ENCODE measurements around the gene HEXD. TPM values are rescaled to one million over a fixed set of nuclear protein-coding genes. Genes with fewer than 3 reads are reported as not detected.
"Not testable (repeated sequence)": the region's sequence is repeated elsewhere in the genome, so short reads cannot be mapped to it uniquely, and the experiment has no call there.

The HEXD gene
- total RNA-seq, 2 experiments from 2014 or later: 21.7 to 26.0 TPM

DNA sequence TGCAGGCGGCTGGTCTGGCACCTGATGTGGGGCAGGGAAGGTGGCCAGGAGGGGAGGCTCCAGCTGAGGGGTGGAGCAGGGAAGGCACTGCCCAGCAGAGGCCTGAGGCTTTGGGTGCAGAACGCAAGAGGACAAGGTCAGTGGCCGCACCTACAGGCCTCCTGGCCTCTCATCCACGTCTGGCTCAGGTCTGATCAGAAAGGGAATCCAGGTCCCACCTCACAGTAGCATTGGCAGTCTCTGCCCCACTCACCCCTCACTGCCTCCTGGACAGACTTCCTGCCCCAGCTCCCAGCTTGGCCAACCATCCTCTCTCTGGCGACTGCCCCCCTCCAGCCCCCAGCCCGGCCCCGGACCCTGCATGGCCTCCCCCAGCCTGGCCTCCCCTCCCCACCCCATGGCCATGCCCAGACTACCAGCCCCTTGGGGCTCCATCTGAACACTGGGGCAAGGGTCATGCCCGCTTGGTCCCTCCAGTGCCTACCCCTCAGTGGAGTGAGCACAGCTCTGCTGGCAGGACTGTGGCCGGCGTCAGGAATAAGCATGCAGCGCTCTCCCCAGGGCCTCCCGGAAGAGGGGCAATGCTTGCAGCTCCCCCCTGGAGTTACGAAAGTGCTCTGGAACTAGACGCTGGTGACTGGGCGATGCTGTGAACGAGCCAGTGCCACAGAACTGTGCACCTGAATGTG is 42.0 kb upstream of the HEXD start:
- no peaks in the 10 kb centered on the region for H3K36me3 Mint-ChIP-seq
- peaks cover 39% of the 10 kb centered on the region for H3K27me3 Mint-ChIP-seq
- no peak overlapping the region for H3K4me3 Mint-ChIP-seq
- DNase-seq: no peak
- POLR2A ChIA-PET: no interaction called here
- H3K27ac Mint-ChIP-seq: no peak overlapping the region
- CTCF ChIA-PET: no interaction called here
- no peaks in the 10 kb centered on the region for H3K9me3 Mint-ChIP-seq
- peaks cover 15% of the 10 kb centered on the region for H3K4me1 Mint-ChIP-seq (ENCODE audit: low read depth)
- intact Hi-C loops (cut with micrococcal nuclease): no loop called here

DNA sequence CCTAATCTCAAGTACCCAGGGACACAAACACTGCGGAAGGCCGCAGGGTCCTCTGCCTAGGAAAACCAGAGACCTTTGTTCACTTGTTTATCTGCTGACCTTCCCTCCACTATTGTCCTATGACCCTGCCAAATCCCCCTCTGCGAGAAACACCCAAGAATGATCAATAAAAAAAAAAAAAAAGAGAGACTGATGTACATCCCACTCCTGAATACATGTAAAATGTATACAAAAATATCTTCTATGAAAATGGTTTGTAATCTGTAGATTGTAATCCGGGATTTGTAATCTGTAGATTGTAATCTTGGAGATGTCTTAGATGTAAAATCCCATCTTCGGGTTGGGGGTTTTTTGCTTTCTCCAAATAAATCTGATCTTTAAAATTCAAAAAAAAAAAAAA is 40.9 kb upstream of the HEXD start:
- H3K9me3 Mint-ChIP-seq; POLR2A ChIA-PET; H3K36me3 Mint-ChIP-seq; H3K4me3 Mint-ChIP-seq; intact Hi-C loops (cut with micrococcal nuclease); H3K27ac Mint-ChIP-seq; DNase-seq: not testable (repeated sequence)
- Mint-ChIP-seq H3K27me3 (peaks cover 43% of the 10 kb centered on the region), H3K4me1 (ENCODE audit: low read depth) (peaks cover 15% of the 10 kb centered on the region)
- CTCF ChIA-PET: interaction anchor here (1.5 kb wide), 1 partner anchor 48 kb away, joined by 3 read pairs; no protein-coding TSS in a partner anchor

DNA sequence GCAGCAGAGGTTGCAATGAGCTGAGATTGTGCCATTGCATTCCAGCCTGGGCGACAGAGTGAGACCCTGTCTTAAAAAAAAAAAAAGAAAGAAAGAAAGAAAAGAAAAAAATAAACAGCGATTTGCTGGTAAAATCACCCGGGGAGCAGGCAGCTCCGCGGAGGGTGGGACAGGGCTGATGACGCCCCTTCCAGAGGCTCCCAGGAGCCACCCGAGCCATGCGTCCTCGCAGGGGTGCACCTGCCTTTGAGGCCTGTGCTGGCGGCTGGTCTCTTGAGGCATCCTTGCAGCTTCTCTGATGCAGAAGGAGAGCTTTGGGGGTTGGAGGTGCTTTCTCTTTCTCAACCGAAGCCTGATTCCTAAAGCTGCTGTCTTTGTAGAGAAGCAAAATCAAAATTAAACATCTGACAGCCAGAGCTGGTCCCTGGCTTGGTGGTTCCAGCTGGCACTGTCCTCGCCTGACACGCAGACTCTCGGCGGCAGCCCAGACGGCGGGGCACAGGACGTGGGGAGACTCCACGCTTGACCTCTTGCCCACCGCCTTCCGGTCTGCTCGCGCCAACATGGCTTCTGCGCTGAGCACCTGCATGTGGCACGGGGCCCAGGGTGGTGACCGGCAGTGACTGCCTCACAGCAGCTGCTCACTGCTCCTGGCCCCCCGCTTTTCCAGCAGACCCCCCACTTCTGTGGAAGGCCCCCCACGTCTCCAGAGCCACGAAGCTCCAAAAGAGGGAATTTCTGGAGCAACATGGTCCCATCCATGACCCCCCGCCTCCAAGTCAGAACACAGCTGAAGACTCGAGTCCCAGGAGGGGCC is 40.0 kb upstream of the HEXD start:
- no peak for DNase-seq
- ChIA-PET CTCF (interaction anchor here (1.5 kb wide), 1 partner anchor 47 kb away, joined by 3 read pairs; no protein-coding TSS in a partner anchor), POLR2A (no interaction called here)
- Mint-ChIP-seq H3K27me3 (peaks cover 35% of the 10 kb centered on the region), H3K4me1 (ENCODE audit: low read depth) (peaks cover 7% of the 10 kb centered on the region), H3K9me3 (no peaks in the 10 kb centered on the region), H3K36me3 (no peaks in the 10 kb centered on the region), H3K27ac (no peak overlapping the region), H3K4me3 (no peak overlapping the region)
- intact Hi-C loops (cut with micrococcal nuclease): no loop called here

DNA sequence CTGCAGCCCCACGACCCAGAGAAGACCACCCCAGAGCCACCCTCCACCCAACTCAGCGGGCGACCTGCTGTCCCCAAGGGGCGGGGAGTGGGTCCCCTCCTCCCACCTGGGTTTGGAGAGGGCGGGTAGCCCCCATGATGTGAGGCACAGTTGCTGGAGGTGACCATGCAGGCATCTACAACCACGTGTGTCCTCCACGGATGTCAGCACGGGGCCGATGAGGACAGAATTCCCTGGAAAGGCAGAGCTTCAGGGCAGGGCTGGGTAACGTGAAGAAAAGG is 39.5 kb upstream of the HEXD start:
- H3K4me3 Mint-ChIP-seq: no peak overlapping the region
- ChIA-PET CTCF (interaction anchor here (1.5 kb wide), 1 partner anchor 46 kb away, joined by 3 read pairs; no protein-coding TSS in a partner anchor), POLR2A (no interaction called here)
- H3K27ac Mint-ChIP-seq: no peak overlapping the region
- intact Hi-C loops (cut with micrococcal nuclease): no loop called here
- peaks cover 7% of the 10 kb centered on the region for H3K4me1 Mint-ChIP-seq (ENCODE audit: low read depth)
- H3K9me3 Mint-ChIP-seq: no peaks in the 10 kb centered on the region
- no peaks in the 10 kb centered on the region for H3K36me3 Mint-ChIP-seq
- no peak for DNase-seq
- H3K27me3 Mint-ChIP-seq: peaks cover 32% of the 10 kb centered on the region

DNA sequence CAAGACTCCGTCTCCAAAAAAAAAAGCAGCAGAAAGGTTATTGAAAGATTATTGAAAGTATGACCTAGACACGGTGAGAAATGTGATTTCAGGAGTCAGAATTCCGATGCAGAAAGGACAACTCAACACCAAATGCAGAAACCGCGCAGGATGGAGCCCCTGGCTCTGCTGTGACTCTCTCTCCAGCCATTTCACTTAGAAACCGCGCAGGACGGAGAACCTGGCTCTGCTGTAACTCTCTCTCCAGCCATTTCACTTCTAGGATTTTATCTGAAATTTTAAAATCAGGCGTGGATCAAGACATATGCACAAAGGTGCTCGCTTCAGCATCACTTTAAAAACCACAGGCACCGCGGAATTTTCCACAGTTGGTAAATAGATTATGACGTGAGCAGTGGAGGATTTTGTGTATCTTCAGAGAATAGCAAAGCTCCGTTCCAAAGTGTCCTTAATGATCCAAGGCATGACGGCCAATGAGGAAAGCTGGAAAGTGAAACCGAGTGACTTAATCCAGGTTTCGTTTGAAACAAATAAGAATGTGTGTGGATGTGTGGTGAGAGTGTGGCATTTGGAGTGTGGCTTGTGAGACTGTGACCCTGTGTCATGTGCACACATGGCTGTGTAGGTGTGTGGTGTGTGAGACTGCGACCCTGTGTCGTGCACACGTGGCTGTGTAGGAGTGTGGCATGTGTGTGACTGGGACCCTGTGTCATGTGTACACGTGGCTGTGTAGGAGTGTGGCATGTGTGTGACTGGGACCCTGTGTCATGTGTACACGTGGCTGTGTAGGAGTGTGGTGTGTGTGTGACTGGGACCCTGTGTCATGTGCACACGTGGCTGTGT is 37.1 kb upstream of the HEXD start:
- ChIA-PET CTCF (no interaction called here), POLR2A (no interaction called here)
- H3K4me3 Mint-ChIP-seq: no peak overlapping the region
- no peak for DNase-seq
- H3K4me1 Mint-ChIP-seq (ENCODE audit: low read depth): peaks cover 7% of the 10 kb centered on the region
- no peaks in the 10 kb centered on the region for H3K9me3 Mint-ChIP-seq
- intact Hi-C loops (cut with micrococcal nuclease): no loop called here
- H3K36me3 Mint-ChIP-seq: no peaks in the 10 kb centered on the region
- no peak overlapping the region for H3K27ac Mint-ChIP-seq
- H3K27me3 Mint-ChIP-seq: peaks cover 32% of the 10 kb centered on the region

DNA sequence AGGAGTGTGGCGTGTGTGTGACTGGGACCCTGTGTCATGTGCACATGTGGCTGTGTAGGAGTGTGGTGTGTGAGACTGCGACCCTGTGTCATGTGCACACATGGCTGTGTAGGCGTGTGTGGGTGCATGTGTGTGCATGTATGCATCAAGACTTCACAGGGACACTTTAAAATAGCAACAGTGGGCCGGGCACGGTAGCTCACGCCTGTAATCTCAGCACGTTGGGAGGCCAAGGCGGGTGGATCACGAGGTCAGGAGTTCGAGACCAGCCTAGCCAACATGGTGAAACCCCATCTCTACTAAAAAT is 36.5 kb upstream of the HEXD start:
- peaks cover 29% of the 10 kb centered on the region for H3K27me3 Mint-ChIP-seq
- CTCF ChIA-PET; H3K4me3 Mint-ChIP-seq; H3K4me1 Mint-ChIP-seq (ENCODE audit: low read depth); DNase-seq; H3K27ac Mint-ChIP-seq; POLR2A ChIA-PET; H3K36me3 Mint-ChIP-seq; intact Hi-C loops (cut with micrococcal nuclease); H3K9me3 Mint-ChIP-seq: not testable (repeated sequence)

DNA sequence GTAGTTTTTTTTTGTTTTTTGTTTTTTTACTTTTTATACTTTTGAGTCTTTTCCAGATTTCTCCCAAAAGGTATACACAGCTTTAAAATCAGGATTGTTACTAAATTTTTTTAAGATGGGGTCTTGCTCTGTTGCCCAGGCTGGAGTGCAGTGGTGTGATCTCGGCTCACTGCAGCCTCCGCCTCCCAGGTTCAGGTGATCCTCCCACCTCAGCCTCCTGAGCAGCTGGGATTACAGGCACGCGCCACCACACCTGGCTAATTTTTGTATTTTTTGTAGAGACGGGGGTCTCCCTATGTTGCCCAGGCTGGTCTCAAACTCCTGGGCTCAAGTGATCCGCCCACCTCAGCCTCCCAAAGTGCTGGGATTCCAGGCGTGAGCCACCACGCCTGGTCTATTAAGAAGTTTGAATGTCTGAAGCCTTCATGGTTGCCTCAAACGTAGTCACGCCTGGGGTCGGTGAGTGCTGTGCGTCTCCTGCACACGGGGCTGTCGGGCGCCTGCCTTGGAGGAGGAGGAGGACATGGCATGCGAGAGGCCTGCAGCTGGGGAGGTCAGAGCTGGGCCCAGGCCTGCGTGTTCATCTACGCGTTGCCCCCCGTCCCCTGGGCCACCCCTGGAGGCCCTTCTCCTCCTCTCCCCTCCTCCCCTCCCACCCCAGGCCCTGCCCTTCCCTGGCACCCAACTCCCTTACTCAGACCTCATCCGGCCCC is 35.8 kb upstream of the HEXD start:
- H3K4me1 Mint-ChIP-seq (ENCODE audit: low read depth); H3K27ac Mint-ChIP-seq; CTCF ChIA-PET; intact Hi-C loops (cut with micrococcal nuclease); H3K4me3 Mint-ChIP-seq; H3K36me3 Mint-ChIP-seq; DNase-seq; H3K9me3 Mint-ChIP-seq; POLR2A ChIA-PET: not testable (repeated sequence)
- peaks cover 29% of the 10 kb centered on the region for H3K27me3 Mint-ChIP-seq

DNA sequence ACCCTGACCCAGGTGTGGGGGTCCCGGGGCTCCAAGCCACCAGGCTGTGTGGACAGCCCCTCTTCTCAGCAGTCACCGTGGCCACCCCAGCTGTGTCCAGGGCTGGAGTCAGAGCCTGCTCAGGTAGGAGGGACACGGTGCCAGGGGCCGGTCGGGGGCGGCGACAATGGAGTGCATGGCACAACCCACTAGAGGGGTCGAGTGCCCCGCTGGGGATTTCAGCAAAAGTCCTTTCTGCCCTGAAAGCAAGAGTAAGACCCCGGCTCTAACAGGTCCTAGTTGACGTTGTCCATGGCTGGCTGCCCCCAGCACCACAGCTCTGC is 35.3 kb upstream of the HEXD start:
- Mint-ChIP-seq H3K27ac (no peak overlapping the region), H3K27me3 (peaks cover 31% of the 10 kb centered on the region), H3K9me3 (no peaks in the 10 kb centered on the region), H3K36me3 (no peaks in the 10 kb centered on the region), H3K4me1 (ENCODE audit: low read depth) (peaks cover 11% of the 10 kb centered on the region), H3K4me3 (no peak overlapping the region)
- intact Hi-C loops (cut with micrococcal nuclease): no loop called here
- no peak for DNase-seq
- ChIA-PET POLR2A (no interaction called here), CTCF (no interaction called here)

DNA sequence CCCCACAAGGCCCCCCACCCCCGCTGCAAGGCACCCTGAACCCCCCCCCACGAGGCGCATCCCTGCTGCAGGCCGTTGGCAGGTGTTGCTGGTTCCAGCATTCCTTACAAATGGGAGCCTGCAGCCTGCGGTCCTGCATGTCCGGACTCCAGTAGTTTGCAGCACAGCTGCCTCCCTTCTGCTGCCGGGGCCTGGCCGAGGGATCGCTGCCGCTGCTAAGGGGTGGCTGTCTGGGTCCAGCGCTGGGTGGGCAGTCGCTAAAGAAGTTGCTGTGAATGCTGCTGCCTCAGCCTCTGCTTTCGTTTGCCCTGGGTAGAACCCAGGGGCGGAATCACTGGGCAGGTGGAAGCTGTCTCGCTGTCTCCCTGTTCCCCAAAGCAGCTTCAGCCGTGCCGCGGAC is 34.7 kb upstream of the HEXD start:
- intact Hi-C loops (cut with micrococcal nuclease): no loop called here
- POLR2A ChIA-PET: no interaction called here
- CTCF ChIA-PET: no interaction called here
- Mint-ChIP-seq H3K27me3 (peaks cover 31% of the 10 kb centered on the region), H3K4me1 (ENCODE audit: low read depth) (peaks cover 11% of the 10 kb centered on the region), H3K36me3 (no peaks in the 10 kb centered on the region), H3K9me3 (no peaks in the 10 kb centered on the region), H3K27ac (no peak overlapping the region), H3K4me3 (no peak overlapping the region)
- DNase-seq: no peak

DNA sequence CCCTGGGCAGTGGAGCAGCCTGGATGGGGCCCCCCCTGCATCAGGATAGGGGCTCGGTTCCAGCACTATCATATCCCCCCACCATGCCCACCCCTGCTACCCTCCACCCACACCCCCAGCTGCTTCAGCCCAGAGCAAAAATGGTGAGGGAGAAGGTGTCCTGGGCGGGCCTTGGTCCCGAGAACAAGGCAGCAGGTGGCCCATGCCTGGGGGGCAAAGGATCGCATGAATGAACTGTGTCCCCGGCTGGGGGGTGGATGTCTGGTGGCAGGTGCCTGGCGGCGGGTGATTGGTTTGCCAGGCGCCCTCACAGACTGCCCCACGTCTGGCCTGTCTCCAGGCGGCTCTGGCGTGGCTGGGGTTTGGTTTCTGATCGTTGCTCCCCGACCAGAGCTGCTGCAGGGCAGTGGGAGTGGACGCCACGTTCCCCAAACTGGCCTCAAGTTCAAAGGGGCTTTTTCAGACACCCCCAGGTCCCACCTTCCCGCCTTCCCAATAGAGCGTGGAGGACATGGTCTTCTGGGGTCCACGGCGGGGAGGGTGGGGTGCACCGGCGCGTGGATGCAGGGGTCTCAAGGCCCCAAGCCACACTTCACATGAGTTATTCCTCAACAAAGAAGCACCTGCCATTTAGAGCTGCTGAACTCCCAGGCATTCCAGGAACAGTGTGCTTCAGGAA is 34.0 kb upstream of the HEXD start:
- H3K27me3 Mint-ChIP-seq: peaks cover 28% of the 10 kb centered on the region
- peaks cover 11% of the 10 kb centered on the region for H3K4me1 Mint-ChIP-seq (ENCODE audit: low read depth)
- no peaks in the 10 kb centered on the region for H3K36me3 Mint-ChIP-seq
- H3K9me3 Mint-ChIP-seq: no peaks in the 10 kb centered on the region
- ChIA-PET CTCF (no interaction called here), POLR2A (no interaction called here)
- DNase-seq: no peak
- intact Hi-C loops (cut with micrococcal nuclease): no loop called here
- no peak overlapping the region for H3K27ac Mint-ChIP-seq
- no peak overlapping the region for H3K4me3 Mint-ChIP-seq

DNA sequence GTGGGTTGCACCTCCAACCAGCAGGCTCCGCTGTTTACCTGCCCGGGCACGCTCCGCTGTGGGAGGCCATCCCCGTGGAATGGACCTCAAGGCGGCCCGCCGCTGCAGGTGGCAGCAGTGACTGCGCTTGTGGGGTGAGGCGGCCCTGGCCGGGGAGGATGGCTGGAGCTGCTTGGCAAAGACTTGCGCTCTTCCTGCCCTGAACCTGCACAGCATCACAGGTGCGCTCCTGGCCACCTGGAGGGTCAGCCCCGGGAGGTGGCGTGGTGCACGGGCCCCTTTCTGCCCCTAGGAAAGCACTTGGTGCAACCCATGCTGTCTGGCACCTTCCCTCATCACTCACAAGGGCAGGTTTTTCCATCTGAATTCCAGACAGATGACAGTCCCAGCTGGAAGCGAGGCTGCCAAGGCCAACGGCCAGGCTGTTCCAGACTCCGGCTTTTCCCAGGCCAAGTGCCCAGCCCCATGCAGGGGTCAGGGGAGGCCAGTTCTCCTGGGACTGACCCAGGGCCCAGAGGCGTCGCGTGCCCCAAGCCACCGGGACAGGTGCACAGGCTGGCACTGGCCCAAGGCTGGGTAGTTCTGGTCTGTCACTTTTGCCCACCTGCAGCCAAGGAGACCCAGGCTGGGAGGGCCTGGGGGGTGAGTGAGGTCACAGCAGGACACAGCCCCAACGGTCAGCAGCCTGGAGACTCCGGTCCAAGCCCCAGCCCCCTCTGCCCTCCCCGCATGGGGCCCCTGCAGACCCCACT is 33.2 kb upstream of the HEXD start:
- H3K27ac Mint-ChIP-seq: no peak overlapping the region
- ChIA-PET CTCF (no interaction called here), POLR2A (no interaction called here)
- intact Hi-C loops (cut with micrococcal nuclease): no loop called here
- H3K4me3 Mint-ChIP-seq: no peak overlapping the region
- H3K4me1 Mint-ChIP-seq (ENCODE audit: low read depth): peaks cover 11% of the 10 kb centered on the region
- DNase-seq: no peak
- H3K27me3 Mint-ChIP-seq: peaks cover 25% of the 10 kb centered on the region
- no peaks in the 10 kb centered on the region for H3K36me3 Mint-ChIP-seq
- no peaks in the 10 kb centered on the region for H3K9me3 Mint-ChIP-seq

All from activated CD4-positive, alpha-beta memory T cell treated with anti-CD3 and anti-CD28 coated beads for 36 hours (primary cell).